ENCODE data around the gene SSTR5.
A peak's percentile ranks its signal among the peaks of the same experiment; 100 is the strongest.

Gene SSTR5

DNA sequence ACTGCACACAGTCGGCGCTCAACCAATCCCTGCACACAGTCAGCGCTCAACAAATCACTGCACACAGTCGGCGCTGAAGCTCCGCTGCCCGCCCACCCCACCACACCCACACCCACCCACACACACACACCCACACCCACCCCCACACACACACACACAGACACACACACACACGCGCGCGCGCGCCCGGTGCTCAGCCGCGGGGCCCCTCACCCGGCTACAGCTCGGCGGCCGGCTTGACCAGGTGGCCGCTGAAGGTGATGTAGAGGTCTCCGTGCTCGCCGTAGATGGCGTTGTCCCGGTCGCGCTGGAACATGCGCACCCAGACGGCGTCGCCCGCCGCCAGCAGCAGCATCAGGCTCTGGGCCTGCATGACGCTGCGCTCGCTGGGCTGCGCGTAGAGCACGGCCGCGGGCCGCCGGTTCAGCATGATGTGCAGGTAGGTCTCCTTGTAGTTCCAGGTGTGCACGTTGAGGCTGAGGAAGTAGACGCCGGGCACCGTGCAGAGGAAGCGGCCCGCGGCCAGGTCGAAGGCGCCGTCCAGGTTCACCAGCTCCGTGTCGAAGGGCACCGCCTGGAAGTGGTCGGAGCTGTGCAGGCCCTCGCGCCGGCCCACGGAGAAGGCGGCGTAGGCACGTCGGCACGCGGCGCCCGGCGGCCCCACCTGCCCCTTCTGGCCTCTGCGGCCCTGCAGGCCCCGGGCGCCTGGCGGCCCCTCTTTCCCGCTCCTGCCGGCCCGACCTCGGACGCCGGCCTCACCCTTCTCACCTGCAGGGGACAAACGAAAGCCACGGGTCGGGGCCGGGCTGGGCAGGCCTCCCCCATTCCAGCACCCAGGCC, 21.0 kb downstream of the SSTR5 start:
- no peak for DNase-seq

DNA sequence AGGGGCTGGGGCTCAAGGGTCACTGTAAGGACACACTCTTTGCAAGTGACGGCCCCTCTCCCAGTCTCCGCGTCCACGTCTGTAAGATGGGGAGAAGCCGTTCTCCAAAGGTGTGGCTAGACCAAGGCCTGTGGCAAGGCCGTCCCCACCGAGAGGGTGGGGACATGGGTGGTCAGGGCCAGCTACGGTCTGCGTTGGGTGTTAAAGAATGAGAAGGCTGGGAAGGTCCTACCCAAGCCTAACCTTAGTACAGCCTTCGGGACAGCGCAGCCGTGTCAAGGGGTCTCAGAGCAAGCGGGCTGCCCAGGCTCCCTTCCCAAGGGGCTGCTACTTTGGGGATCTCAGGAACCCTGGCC, 21.6 kb downstream of the SSTR5 start:
- DNase-seq, result no peak

DNA sequence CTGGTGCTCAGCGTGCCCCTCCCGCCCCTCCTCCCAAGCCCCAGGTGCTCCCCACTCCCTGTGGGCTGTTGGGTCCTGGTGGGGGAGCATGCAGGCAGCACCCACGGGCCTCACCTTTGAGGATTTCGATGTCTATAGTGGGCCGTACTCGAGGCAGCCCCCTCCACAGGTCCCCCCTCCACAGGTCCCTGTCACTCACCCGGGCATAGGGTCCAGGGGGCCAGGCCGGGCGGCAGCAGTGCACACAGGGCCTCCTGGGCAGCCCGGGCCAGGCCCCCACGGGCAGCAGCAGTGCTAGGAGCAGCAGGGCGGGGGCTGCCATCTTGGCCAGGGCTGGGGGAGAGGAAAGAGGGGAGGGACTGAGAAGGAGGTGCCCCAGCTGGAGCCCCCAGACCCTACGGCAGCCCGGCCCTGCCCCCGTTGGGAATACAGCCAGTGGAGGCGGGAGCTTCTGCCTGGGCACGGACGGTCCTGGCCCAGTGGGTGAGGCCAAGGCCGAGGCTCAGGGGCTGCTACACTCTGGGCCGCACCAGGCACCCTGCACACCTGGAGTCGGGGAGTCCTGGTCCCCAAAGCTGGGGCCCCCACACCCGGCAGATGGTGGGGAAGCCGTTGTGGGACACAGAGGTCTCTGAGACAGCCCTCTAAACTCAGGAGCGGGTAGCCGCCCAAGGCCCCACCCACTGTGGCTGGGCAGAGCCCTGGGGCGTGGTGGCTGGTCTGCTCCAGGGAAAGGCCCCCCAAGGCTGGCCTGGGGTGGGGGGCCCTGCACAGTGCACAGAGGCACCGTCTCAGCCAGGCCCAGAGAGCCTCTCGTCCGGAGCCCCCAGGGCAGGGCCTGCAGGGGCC, 22.3 kb downstream of the SSTR5 start:
- DNase-seq, result no peak

DNA sequence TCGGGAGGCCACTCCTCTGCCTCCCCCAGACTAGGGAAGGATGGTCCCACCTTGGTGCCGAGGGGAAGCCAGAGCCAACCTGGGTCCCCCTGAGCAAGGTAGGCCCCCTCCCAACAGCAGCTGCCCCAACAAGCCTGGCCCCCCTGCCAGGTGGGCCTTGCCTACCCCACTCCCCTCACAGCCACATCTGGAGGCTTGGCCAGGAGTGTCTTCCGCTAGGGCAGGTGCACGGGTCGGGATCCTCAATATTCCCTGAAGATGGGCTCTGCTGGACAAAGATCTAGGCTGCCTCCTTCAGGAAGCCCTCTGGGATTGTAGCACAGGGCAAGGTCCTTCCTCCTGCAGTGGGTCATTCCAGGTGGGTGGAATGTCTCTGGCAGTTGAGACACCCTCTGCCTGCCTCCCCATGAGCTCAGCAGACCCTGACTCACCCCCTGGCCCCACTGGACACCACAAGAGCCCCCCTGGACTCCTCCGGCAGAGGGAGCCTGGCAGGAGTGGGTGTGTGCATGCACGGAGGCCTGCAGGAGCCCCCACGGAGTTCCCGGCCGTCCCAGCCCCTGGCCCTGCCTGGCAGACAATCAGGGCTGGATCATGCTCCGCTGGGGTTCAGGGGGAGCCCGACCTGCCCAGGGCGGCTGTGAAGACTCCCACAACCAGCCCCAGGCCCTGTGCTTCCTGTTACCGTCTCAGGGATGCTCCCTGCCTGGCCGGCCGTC, 23.1 kb downstream of the SSTR5 start:
- no peak for DNase-seq

DNA sequence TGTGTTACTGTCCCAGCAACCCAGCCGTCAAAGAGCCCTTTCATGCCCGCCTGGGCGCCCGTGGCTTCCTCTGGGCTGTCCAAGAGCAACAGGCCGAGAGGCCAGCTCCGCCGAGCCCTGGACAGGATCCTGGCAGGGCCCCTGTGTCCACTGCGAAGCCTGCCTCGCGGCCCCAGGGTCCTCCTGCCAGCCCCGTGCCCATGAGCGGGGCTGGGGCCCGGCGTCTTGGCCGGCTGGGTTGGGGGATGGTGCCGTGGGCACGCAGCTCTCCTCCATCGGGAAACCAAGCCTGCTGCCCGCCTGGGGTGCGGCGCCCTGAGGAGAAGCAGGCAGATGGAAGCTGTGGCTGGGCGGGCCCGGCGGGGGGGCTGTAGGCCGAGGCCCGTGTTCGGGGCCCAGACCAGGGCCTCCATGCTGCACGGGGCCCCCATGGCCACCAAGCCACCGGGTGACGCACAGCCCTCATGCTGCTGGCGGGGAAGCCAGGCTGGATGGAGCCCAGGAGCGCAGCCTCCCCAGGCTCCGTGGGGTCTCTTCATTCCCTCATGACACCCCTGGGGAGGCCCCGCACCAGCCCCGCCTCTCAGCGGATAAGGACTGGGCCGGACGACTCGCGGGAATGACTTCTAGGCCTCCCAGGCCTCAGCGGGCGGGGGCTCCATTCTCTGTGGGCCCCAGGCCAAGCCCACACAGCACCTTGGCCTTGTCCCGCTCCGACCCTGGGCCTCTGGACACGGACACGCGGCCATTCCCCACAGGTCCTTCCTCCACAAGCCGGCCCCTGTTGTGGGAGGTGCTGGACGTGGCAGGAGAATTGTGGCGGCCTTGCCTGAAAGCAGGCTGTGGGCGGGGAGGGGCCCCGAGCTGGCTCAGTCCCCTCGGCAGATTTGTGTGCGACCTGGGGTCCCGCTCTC, 23.9 kb downstream of the SSTR5 start, which contains the start of gene C1QTNF8:
Gene C1QTNF8, minus strand, starts transcription at position 76 of the 914 bp plus-strand sequence. CDS start 1,322 bp downstream, outside the sequence.
- no peak for DNase-seq

DNA sequence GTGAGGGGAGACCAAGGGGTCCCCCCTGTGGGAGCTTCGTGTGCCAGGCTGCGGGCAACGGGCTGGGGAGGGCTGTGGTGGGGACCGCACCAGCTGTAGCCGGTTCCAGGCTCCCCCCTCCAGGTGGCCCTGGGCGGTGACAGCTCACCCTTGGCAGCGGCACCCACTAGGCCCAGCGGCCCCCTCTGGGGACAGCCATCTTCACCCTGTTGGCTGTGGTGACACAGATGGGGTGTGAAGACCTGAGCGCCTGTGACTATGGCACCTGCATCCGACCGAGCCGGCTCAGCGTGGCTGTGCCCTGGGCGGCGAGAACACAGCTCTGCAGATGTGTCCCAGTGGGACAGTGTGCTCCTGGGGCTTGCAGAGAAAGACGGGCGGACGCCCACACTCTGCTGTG, 24.6 kb downstream of the SSTR5 start:
- DNase-seq, result no peak

DNA sequence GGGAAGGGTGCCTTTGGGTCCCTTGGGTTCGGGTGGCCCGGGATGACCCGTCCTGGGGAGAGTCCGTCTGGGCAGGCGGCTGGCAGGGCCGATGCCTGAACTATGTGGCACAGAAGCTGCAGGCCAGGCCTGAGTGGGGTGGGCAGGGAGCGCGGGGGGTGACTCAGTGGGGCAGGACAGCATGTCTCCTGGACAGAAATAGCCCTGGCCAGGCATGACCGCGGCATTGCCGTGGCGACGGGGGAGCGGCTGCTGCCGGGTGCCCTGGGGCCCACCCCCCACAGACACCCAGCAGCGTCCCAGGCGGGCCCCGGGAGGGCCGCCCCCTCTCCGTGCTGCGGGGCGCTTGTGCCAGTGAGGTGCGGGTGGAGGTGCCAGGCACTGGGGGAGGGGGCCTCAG, 25.3 kb downstream of the SSTR5 start:
- DNase-seq, result no peak

DNA sequence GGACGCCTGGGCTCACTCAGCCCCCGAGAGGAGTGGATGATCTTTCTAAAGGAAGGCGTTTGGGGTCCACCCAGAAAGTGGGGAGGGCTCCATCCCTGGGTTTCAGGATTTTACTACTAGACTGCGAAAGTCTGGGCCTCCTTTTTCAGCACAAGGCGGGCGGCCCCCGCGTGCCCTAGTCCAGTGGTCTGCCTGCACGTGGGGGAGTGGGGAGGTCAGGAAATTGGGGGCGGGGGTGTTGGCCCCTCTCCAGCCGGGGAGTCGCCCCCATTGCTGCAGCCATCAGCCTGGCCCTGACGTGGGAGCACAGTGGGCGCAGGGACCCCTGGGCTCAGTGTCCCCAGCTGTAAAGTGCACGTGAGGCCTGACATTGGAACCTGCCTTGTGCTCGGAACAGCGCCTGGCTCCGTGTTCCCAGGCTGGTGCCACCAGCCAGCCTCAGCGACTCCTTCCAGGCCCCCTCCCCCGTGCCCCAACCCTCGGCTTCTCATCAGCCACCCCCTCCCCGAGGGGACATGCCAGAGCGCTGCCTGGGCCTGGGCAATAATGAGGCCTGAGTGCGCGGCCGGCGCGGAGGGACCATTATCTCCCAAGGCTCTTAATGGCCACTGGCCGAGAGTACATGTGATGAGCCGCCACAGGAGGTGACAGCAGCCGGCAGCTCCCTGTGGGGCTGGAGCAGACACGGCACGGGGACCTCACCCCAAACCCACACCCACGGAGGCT, 25.9 kb downstream of the SSTR5 start:
- DNase-seq, result no peak

DNA sequence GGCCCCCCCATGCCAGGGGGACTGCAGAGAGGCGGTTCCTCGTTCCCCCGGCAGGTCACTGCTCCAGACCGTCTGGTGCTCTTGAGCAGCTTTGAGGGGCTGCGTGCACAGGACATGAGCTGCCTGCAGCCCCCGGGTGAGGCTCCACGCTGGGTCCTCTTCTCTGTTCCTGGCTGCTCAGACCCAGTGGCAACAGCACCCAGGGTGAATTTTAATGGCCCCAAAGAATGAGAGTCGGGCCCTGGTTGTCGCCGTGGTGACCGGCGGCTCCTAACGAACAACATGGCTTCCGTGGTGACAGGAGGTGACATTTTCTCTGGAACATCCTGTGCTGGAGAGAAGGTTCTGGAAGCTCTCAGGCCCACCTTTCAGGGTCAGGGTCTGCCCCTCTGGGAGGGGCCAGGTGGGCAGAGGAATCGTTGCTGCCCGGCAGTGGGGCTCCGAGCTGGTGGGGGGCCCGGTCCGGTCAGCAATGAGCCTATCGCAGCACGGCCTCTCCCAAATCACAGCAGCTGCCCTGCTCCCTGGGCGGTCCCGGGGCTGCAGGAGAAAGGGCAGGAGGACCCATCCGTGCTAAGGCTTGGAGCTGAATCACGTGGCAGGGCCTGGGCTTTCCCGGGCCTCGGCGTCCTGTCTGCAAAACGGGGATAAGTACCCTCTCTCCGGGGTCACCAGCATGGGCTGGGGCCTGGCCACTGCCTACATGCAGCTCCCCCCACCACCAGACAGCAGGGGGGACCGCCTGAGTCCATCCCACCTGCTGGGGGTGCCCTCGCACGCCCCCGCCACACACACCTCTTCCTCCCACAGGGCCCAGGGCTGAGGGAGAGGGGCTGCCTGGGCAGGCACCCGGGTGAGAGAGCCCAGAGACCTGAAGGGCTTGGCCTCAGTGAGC, 26.9 kb downstream of the SSTR5 start:
- DNase-seq, result no peak

DNA sequence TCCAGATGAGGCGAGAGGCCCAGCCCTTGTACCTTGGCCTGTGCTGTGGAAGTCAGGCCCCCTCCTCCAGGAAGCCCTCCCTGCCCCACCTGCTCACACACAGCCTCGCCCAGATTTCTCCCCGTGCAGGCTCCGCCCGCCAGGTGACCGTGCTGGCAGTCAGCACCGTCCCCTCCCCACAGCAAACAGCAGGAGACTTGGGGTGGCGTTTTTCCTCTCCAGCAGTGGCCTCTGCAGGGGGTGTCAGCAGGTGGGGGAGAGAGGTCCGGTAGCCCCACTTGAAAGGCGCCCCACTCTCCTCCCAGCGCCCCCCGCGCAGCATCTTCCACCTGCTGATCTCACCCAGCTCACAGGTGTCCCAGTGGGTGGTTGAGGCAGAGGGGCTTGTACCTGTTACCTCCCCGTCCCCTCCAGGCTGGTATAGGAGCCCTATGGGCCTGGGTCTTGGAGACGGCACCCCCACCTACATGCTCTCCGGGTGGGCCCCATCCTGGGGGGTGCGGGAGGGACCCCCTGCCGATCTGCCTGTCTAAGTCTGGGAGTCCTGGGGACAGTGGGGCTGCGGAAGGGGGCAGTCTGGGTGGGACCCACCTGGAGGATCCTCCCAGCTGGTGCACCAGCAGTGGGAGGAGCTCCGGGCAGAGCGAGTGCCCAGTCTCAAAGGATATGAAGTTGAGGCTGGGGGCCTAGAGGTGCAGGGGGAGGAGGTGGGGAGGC, 27.7 kb downstream of the SSTR5 start:
- no peak for DNase-seq

DNA sequence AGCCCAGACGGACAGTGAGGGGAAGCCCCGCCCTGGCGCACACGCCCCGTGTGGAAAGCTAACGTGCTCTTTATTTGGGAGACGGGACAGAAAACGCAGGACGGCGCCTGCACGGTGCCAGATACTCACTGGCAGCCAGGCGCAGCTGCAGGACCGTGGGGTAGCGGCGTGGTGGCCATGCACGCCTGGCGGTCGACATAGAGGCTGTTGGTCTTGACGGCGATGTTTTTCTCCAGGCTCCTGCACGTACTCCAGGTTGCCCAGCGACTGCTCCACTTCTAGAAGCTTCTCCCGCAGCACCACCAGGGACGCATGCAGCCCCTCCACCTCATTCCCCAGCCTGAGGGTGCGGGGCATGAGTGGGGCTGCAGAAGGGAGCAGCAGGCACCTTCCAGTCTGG, 28.6 kb downstream of the SSTR5 start:
- DNase-seq, result no peak

DNA sequence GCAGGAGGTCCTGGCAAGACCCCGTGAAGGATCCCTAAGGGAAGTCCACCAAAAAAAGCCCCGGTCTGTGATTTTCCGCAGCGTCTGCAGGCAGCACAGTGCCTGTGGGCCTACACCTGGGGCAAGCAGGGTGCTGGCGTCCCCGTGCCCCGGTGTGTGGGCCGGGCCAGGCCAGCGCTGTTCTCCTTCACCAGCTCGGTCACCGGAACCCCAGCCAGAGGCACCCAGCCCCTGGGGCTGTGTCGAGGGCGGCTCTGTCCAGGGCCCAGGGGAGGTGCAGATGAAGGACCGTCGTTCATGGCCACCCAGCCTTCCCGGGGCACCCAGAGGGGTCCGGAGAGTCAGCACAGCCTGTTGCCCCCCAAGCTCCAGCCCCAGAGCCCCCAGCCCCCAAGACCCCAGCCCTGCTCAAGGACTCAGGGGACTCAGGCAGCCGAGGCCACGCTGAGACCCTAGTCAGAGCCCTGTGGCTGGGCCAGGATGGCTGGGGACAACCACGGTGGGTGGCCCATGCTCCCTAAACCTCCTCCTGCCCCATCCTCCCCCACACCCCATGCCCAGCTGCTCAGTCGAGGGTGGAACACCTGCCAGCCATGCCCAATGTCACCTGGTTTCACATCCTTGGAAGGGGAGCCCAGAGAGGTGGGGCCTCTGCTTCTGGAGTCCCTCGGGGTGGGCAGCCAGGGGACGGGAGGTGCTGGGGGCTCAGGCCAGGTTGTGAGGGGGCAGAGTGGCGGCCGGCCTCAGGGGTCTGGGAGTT, 29.2 kb downstream of the SSTR5 start:
- no peak for DNase-seq

DNA sequence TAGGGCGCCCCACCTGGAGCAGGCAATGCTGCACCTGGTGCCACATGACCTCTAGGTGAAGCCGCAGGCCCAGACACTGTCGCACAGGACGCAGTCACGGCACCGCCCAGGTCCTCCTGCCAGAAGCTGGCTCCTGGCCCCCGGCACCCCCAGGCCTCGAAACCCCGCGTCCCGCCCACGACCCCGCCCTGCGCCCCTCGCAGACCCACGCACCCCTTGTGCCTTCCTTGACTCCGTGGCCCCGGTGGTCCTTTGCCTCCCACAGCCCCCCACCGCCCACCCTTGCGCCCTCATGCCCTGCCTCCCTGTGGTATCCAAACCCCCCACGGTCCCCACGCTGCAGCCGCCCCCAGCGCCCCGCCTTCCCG, 29.8 kb downstream of the SSTR5 start:
- no peak for DNase-seq

DNA sequence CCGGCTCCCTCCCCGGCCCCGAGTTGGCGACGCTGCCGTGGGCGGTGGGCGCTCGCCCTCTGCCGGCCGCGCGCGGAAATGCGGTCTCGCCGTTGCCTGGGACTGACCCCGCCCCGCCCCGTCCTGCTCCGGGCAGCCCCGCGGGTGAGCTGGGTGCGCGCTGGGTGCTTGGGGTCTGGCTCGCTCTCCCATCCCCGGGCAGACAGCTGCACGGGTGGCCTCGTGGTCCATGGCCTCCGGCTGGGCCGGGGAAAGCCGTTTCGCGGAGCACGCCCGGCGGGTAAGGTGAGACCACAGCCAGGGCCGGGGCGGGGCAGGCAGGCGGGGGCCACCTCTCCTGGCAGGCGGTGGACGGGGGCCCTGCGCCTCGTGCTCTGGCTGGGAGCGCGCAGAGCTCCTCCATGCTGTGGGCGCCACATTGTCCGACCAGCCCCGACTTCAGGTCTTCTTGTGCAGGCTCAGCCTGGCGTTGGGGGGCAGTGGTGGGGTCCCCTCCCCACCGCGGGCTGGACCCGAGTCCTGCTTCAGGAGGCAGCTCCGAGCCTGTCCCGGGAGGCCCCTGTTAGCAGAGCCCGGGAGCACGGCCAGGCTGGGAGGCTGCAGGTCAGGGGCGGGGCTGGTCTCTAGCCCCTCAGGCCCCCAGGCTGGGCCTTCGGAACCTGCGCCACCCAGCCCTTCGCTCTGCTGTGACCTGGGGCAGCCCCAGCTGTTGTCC, 30.5 kb downstream of the SSTR5 start:
- peak; percentile 71 for DNase-seq

DNA sequence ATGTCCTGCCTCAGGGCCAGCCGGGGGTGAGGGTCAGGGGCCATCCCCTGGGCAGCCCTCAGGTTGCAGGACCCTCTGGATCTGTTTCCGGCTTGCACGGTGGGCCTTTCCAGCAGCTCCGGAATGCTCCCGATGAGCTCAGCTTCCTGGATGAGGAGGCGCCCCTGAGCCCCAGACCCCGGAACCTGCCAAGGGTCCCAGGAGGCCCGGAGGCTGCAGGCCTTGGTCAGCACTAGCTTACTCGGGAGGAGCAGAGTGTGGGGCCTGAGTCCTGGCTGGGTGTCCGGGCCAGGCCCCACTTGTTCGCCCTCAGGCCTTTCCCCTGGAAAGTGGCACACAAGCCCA, 31.1 kb downstream of the SSTR5 start:
- no peak for DNase-seq

DNA sequence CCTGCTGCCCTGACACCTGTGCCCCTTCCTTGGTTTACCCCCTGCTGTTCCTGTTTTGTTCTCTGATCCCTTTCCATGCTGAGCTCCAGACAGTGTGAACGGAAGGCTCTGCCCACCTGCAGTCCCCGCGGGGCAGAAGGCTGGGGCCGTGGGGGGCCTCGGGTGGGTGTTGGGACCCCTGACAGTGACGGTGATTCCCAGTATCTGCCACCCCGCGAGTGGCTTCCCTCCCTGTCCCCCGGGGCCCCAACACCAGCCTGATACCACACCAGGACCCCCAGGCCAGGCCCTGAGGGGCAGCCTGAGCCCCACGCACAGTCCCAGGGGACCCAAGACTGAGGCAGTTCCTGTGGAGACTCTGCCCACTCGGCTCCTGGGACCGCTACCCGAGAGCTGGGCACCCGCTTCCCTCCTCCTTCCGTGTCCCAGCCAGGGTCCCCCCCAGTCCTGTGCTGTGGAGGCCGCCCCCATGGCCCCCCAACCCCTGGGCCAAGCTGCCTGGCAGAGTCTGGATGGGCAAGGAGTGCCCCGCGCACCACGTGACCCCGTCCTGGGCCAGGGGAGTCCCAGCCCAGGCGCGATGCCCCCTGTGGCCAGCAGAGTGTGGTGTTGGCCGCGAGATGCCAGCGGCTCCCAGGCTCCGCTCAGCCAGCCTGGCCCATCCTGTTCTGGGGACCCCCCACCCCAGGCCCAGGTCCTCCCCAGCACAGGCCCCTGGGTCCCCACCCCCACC, 33.5 kb downstream of the SSTR5 start:
- DNase-seq, result peak; percentile 51

DNA sequence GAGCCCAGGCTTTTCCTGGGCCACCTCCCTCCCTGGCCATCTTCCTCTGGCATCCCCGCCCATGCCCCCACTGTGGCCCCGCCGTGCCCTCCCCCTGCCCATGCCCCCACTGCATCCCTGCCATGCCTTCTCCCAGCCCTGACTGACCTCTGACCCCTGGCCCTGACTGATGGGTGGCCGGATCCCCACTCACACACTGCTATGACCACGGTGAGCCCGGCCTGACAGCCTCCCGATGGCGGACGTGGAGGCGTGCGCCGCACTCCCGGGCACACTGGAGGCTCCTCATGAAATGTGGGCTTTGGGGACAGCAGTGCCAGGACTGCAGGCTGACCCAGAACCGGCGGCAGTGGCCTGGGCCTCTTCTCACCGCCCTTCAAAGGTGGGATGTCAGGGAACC, 34.1 kb downstream of the SSTR5 start:
- DNase-seq, result no peak

DNA sequence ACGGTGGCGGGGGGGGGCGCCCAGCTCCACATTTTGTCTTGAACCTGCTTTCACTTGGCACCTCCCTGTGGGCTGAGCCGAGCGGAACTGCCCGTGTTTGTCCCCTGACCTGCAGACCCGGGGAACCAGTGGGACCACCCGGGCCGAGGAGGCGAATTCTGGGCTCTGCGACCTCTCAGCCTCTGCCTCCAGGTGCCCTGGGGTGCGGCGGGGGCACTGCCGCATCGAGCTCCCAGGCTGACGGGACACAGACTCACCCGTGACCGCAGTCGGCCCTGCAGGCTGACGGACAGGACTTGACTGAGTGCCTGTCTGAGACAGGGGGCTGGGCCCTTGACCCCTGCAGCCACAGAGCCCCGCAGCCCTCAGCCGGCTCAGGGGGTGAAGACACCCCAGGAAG, 34.6 kb downstream of the SSTR5 start:
- no peak for DNase-seq
